ENCODE data around the gene RARRES2. TPM values are rescaled to one million over a fixed set of nuclear protein-coding genes. Genes with fewer than 3 reads are reported as not detected.

Gene RARRES2
- total and polyA plus RNA-seq, 2 of the 13 experiments (the other 11 are each of a cell fraction or from before 2014, with no cell fraction given) = 134 to 172 TPM

GRCh38 chr7:150368096-150368883, 26.9 kb upstream of the RARRES2 start, which contains the start of gene REPIN1 (continued):
- TF ChIP-seq MTA1 (CRISPR knock-in tag; IDR thresholded peaks at IDR 0.05; ENCODE audit: borderline replicate concordance) (peak; percentile 77; the same call in 1 of the 2 replicates), ZNF260 (CRISPR knock-in tag; IDR thresholded peaks at IDR 0.05; ENCODE audit: borderline replicate concordance, low read depth) (no peak), RBFOX2 (IDR thresholded peaks at IDR 0.05; ENCODE audit: low read depth, low read length) (peak; percentile 93), SMARCC2 (IDR thresholded peaks at IDR 0.05) (no peak), ZNF644 (CRISPR knock-in tag; IDR thresholded peaks at IDR 0.05; ENCODE audit: low read depth) (no peak), TBX2 (CRISPR knock-in tag; IDR thresholded peaks at IDR 0.05; ENCODE audit: borderline replicate concordance) (peak; percentile 87), NFAT5 (CRISPR knock-in tag; IDR thresholded peaks at IDR 0.05) (peak; percentile 73; the same call in 1 of the 2 replicates), RFX3 (CRISPR knock-in tag; IDR thresholded peaks at IDR 0.05) (peak; percentile 81), GABPB1 (CRISPR knock-in tag; IDR thresholded peaks at IDR 0.05) (peak; percentile 72), NFIB (CRISPR knock-in tag; IDR thresholded peaks at IDR 0.05; ENCODE audit: borderline replicate concordance) (peak; percentile 86; the same call in 1 of the 2 replicates), TFDP2 (CRISPR knock-in tag; IDR thresholded peaks at IDR 0.05) (peak; percentile 83), ZNF460 (CRISPR knock-in tag; IDR thresholded peaks at IDR 0.05; ENCODE audit: borderline replicate concordance) (no peak), TEF (CRISPR knock-in tag; IDR thresholded peaks at IDR 0.05) (no peak), WIZ (CRISPR knock-in tag; IDR thresholded peaks at IDR 0.05) (no peak), ZNF513 (CRISPR knock-in tag; conservative IDR thresholded peaks at IDR 0.05) (no peak), ATF4 (CRISPR knock-in tag; IDR thresholded peaks at IDR 0.05) (peak in 1 of 2 experiments; percentile 69; a peak in 1 of 4 replicates), TEAD2 (CRISPR knock-in tag; IDR thresholded peaks at IDR 0.05) (no peak), THAP8 (CRISPR knock-in tag; IDR thresholded peaks at IDR 0.05; ENCODE audit: borderline replicate concordance) (peak; percentile 86; the same call in 1 of the 2 replicates)

Data from HepG2 (cell line).